ENCODE data around the gene PDZD4.

DNA sequence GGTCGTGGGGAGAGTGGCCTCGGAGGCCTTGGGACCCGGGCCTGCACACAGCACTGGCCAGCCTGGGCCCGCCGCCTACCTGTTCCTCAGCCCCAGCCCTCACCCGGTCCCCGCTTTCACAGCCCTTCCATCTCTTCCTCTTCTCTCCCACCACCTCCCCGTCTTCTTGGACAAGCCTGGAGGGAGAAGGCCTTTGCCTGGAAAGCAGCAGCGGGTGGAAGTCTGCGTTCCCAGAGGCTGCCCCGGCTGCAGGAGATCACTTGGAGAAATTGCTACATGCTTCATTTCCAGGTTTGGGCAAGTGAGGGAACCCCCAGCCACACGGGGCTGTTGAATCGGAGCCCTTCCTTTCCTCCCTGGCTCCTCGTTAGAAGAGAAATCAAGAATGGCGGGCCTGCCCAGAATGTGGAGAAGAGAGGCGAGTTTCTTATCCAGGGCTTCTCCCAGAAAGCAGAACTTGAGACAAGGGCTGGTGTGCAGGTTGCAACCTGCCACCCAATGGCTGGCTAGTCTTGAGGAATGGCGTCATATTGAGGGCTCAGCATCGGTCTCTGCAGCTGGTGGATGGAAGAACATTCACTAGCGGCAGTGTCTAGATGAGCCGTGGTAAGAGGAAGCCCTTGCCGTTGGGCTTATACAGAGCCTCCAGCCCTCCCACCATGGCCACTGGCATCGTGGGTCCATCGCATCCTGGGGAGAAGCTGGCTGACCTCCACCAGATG, 1.2 kb upstream of the PDZD4 start:
- TF ChIP-seq CTCF (conservative IDR thresholded peaks at IDR 0.05; ENCODE audit: low read length) (no peak), EZH2phosphoT487 (IDR thresholded peaks at IDR 0.05; ENCODE audit: borderline replicate concordance, low read depth, low read length) (no peak)

Data from OCI-LY7 (cell line).